Spleen (tissue), 7 donors: ENCODE results near the gene CACNB3.
"Not testable (repeated sequence)": the region's sequence is repeated elsewhere in the genome, so short reads cannot be mapped to it uniquely, and the experiment has no call there.

Experiments
- POLR2A ChIP-seq, 3 donors: fragments of 450-650 bp; IDR thresholded peaks; one replicate each; pipeline ENCODE4 v1.5.1; 2017; ENCODE audit warnings: antibody characterized with exemption in 3 of 3, mild to moderate bottlenecking in 1 of 3
- TF ChIP-seq, protein P1 (sequence below), 11 experiments: fragments of 200-600 bp in 7 of 11; fragments of 450-650 bp in 4 of 11; sonication (generic) in 4 of 11; IDR thresholded peaks in 8 of 11; conservative IDR thresholded peaks in 3 of 11; 1 replicate in 7 of 11; 2 replicates in 4 of 11; pipeline versions ENCODE4 v1.4.0 to v1.8.0; 2016 to 2021; ENCODE audit warnings: antibody characterized with exemption in 11 of 11, inconsistent platforms in 4 of 11, mild to moderate bottlenecking in 1 of 11
- donor health status: DM: no; HTN: no; CAD: no; lungs with moderate emphysema.
- donor health status: DM: no; HTN: no; CAD: no.
- donor health status: DM: no; HTN: no; CAD: no.

DNA sequence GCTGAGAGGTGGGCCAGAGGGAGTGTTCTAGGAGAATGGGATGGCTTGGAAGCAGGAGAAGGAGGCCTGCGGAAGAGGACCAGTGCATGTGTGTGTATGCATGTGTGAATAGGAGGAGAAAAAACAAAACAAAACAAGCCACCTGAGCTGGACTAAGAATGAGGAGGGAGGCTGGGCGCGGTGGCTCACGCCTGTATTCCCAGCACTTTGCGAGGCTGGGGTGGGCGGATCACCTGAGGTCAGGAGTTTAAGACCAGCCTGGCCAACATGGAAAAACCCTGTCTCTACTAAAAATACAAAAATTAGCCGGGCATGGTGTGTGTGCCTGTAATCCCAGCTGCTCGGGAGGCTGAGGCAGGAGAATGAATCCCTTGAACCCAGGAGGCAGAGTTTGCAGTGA lies 55.2 kb downstream of the CACNB3 start:
- TF ChIP-seq, protein P1, sequence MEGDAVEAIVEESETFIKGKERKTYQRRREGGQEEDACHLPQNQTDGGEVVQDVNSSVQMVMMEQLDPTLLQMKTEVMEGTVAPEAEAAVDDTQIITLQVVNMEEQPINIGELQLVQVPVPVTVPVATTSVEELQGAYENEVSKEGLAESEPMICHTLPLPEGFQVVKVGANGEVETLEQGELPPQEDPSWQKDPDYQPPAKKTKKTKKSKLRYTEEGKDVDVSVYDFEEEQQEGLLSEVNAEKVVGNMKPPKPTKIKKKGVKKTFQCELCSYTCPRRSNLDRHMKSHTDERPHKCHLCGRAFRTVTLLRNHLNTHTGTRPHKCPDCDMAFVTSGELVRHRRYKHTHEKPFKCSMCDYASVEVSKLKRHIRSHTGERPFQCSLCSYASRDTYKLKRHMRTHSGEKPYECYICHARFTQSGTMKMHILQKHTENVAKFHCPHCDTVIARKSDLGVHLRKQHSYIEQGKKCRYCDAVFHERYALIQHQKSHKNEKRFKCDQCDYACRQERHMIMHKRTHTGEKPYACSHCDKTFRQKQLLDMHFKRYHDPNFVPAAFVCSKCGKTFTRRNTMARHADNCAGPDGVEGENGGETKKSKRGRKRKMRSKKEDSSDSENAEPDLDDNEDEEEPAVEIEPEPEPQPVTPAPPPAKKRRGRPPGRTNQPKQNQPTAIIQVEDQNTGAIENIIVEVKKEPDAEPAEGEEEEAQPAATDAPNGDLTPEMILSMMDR (IDR thresholded peaks at IDR 0.05 in 8 of 11, conservative IDR thresholded peaks at IDR 0.05 in 3 of 11): not testable (repeated sequence)
- not testable (repeated sequence) for TF ChIP-seq POLR2A (IDR thresholded peaks at IDR 0.05)
